HepG2 (cell line): ENCODE measurements around the gene FAM234A. TPM values are rescaled to one million over a fixed set of nuclear protein-coding genes. Genes with fewer than 3 reads are reported as not detected.

Experiments used
- DDIT3 ChIP-seq: sonication (generic); formaldehyde crosslinking; IDR thresholded peaks from 2 replicates; pipeline ENCODE4 v1.4.0; 2020; ENCODE audit warnings: mild to moderate bottlenecking, missing genetic modification reagents
- HBP1 ChIP-seq: IDR thresholded peaks from 2 replicates; pipeline ENCODE4 v1.6.1; 2016; ENCODE audit warnings: low read depth, control low read depth
- MLX ChIP-seq: IDR thresholded peaks from 2 replicates; pipeline ENCODE4 v1.6.1; 2016
- PRDM4 ChIP-seq: sonication (generic); formaldehyde crosslinking; IDR thresholded peaks from 2 replicates; pipeline ENCODE4 v1.9.0; 2021; ENCODE audit warnings: missing genetic modification reagents, borderline replicate concordance
- PTBP1 ChIP-seq: fragments of 200-400 bp; formaldehyde crosslinking; IDR thresholded peaks from 2 replicates; pipeline ENCODE4 v1.6.1; 2018; ENCODE audit warnings: low read length, low read depth; ENCODE audit not compliant: poor library complexity, severe bottlenecking
- RARG ChIP-seq: sonication (generic); formaldehyde crosslinking; IDR thresholded peaks from 2 replicates; pipeline ENCODE4 v1.4.0; 2020; ENCODE audit warnings: low read depth, mild to moderate bottlenecking, missing genetic modification reagents
- RFX5 ChIP-seq: IDR thresholded peaks from 2 replicates; pipeline ENCODE4 v1.6.1; 2011; ENCODE audit warnings: low read depth, low read length, improper control_type of control experiment
- SNAPC5 ChIP-seq: sonication (generic); formaldehyde crosslinking; IDR thresholded peaks from 2 replicates; pipeline ENCODE4 v1.8.1; 2023; ENCODE audit warnings: mild to moderate bottlenecking, missing genetic modification reagents, borderline replicate concordance
- ZGPAT ChIP-seq: IDR thresholded peaks from 2 replicates; pipeline ENCODE4 v1.6.1; 2016; ENCODE audit warnings: mild to moderate bottlenecking
- ZNF800 ChIP-seq: sonication (generic); formaldehyde crosslinking; IDR thresholded peaks from 2 replicates; pipeline ENCODE4 v1.4.0; 2020; ENCODE audit warnings: missing genetic modification reagents
- polyA plus RNA-seq, 8 experiments: library from polyadenylated mRNA; depleted of rRNA in 3 of 8; stranded (reverse) in 7 of 8; unstranded in 1 of 8; fragments of >200 nt; fragmentation: Illumina TruSeq in 4 of 8; extraction: Trizol in 4 of 8; gene quantifications; 2 replicates each; pipeline versions ENCODE4 v1.2.1 to v1.2.3, GENCODE V29; 2011 to 2016; ENCODE audit warnings: low read depth in 4 of 8, missing spikeins in 1 of 8, mixed read lengths in 1 of 8; ENCODE audit not compliant: insufficient read depth in 1 of 8
- total RNA-seq, 5 experiments: library from RNA; depleted of rRNA; stranded (reverse); fragments of >200 nt; fragmentation: Illumina TruSeq; extraction: Trizol; gene quantifications; 2 replicates each; pipeline ENCODE4 v1.2.3, GENCODE V29; 2016; ENCODE audit warnings: low read depth in 1 of 5

Gene FAM234A
- total and polyA plus RNA-seq, 2 of the 13 experiments (the other 11 are each of a cell fraction or from before 2014, with no cell fraction given), result 29.2 to 34.4 TPM

GRCh38 chr16:280005-280460, 45.4 kb downstream of the FAM234A start (continued):
- TF ChIP-seq MLX (CRISPR knock-in tag), result no peak
- TF ChIP-seq DDIT3, result no peak
- no peak for TF ChIP-seq RFX5
- TF ChIP-seq SNAPC5 (CRISPR knock-in tag), result no peak
- TF ChIP-seq ZNF800 (CRISPR knock-in tag), result no peak
- no peak for TF ChIP-seq HBP1 (CRISPR knock-in tag)
- no peak for TF ChIP-seq ZGPAT (CRISPR knock-in tag)
- no peak for TF ChIP-seq RARG (CRISPR knock-in tag)
- no peak for TF ChIP-seq PTBP1
- no peak for TF ChIP-seq PRDM4 (CRISPR knock-in tag)
